HG03342 (cell line): Measurements from ENCODE around the gene GALNT13.
"Not testable (repeated sequence)": the region's sequence is repeated elsewhere in the genome, so short reads cannot be mapped to it uniquely, and the experiment has no call there.

ENCODE experiments used
- ATAC-seq: cut with Tn5 transposase; IDR thresholded peaks from one replicate; pipeline ENCODE4 v1.9.1; 2021; ENCODE audit warnings: mild to moderate bottlenecking, moderate library complexity; ENCODE audit not compliant: unreplicated experiment

The GALNT13 gene

DNA sequence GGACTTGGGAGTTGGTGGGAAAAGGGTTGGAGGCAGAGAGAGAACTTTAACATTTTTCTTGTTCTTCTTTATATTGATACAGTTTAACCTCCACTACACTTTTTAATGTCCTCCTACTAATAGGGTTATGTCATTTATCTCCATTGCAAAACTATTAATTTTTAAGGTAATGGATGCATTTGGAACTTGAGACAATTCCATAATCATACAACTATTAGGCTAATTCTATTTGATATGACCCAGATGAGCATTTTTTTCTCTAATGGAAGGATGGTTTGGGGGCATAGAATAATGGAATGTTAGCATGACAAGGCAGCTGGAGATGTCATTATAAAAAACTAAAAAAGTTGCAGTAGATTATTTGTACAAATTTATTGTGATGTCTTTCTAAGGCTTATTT is 587.6 kb downstream of the GALNT13 start:
- ATAC-seq = no peak

DNA sequence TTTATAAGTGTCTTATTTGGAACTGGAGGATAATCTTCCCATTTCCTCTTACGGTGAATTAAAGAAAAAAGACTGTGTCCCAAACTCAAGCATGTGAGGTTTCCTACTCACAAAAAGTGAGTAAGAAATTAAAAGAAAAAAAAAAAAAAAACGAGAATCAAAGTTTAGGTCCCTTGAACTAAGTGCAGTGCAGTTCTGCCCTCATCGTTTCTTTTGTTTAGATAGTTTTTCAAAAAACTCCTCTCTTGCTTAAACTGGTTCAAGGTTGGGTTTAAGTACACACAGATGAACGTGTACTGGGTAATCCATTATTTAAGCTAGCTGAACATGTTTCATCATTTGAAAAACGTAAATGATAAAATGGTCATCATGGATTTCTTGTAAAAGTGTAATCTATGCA is 590.9 kb downstream of the GALNT13 start:
- ATAC-seq = no peak

DNA sequence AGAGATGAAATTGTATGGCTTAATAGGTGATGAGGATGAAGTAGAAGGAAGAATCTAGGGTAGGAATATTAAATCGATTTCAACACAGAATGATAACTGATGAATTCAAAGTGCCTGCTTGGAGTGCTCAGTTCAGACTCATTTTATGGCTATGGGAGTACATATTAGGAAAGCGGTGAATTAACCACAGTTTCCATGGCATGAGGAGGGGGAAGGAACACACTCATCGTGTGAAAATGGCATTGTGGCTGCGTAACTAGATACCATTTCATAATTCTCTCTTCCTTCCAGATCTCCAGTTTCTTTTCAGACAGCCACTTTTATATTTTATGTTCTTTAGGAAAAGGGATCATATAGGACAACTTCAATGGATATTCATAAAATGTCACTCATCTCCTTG is 594.5 kb downstream of the GALNT13 start:
- no peak for ATAC-seq

DNA sequence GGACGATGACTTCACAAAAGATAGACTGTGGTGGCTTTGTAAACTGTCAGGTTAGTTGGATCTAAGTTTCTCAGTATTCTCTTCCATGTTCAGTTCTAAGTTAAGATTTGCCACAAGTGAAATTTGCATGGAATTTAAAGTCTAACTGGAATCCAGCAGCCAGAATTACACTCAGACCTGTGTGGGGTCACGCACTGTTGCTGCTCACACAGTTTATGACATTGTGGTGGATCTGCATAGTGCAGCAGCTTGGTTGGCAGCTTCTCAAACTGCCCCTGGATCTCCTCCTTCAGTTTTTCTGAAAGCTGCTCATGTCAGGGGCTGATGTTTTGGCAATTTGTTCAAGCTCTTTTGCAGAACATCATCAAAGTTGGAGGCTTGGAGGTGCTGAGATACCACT is 598.7 kb downstream of the GALNT13 start:
- ATAC-seq = no peak

DNA sequence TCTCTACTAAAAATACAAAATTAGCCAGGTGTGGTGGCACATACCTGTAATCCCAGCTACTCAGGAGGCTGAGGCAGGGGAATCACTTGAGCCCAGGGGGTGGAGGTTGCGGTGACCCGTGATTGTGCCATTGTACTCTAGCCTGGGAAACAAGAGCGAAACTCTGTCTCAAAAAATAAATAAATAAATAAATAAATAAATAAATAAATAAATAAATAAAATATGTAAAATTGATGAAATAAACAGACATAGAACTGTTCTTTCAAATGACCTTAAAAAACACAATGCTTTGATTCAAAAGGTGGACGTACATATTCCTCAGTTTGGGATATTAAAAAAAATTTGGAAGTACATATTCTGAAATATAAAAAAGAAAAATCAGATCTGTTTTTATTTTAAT is 599.8 kb downstream of the GALNT13 start:
- ATAC-seq = not testable (repeated sequence)

DNA sequence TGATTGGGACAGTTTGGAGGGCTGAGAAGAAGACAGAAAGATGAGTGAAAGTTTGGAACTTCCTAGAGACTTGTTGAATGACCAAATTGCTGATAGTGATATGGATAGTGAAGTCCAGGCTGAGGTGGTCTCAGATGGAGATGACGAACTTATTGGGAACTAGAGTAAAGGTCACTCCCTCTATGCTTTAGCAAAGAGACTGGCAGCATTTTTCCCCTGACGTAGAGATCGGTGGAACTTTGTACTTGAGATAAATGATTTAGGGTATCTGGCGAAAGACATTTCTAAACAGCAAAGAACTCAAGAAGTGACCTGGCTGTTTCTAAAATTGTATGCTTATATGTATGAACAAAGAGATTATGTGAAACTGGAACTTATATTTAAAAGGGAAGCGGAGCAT is 605.6 kb downstream of the GALNT13 start:
- no peak for ATAC-seq

DNA sequence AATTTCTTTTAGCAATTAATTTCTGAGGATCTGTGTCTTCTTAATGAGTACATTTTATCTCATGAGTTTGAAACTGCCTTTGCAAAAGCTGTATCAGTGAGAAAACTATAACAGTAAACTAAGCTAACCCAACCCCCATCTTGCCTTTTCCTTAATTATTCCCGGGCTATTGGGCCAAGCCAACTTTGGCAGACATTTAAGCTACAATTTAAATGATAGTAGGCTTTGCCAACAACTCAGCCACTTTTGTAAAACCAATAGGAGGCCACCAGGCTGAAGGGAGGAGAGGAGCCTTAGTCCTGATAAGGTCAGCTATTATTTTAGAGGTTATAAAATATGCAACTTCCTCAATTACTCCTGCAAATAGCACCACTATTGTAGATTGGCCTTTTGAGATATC is 608.8 kb downstream of the GALNT13 start:
- no peak for ATAC-seq

DNA sequence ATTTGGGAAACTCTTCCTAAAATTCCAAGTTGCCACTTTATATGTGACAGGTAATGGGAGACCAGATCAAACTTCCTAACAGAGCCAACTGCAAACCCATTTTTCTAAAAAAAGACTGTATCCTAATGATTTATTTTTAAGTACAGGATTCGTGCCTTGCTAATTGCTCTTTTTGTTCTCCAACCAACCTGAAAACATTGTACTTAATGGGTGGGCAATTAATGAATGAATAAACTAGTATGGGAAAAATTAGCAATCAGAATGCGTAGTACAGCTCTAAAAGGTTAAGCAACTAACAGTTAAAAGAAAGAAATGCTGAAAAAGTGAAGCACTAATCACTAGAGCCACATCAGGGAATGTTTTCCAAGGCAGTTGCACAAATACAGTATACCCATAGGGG is 609.6 kb downstream of the GALNT13 start:
- no peak for ATAC-seq

DNA sequence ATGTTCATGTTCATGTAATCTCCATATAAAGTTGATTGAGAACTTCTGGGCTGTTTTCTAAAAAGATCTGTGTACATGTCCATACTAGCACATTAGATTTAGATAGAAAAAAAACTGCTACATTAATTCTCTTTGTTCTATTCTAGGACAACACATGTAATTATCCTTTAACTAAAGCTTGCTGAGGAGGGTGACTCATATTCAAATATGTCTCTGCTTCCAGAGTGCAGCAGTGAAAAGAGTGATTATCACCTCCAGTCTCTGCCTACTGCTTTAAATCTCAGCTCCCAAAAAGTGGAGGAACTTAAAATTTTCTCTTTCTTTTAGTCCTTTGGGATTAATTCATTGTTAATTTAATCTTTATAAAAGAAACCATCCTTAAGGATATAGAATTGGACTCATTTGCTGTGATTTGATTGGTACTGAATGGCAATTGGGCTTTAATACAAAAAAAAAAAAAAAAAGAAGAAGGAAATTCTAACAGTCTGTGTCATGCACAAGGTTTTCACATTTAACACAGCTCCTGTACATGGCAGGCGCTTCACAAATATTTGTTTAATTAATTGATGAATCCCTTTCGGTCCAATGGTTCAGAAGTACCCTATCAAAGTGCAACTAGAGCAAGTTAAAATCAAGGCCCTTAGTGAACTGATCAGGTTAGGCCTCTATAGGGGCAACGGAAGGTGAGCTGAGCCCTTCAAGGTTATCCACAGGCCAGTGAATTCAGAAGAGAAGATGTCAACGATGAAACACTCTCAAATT is 612.8 kb downstream of the GALNT13 start:
- ATAC-seq = no peak

DNA sequence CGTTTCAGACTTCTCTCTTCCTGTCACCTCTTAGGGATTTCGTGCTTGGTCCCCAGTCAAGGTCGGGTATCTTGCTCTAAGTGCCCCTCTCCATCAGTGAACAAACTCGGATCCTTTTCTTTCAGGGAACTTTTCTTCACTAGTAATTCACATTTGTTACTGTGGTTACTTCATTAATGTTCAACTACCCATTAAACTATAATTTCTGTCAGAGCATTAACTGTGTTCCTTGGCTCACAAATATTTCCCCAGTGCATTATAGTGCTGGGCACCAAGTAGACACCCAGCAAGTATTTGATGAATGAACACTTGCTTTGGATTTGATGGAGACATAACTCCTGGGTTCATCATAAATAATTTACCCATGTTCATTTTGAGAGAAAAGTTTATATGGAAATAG is 617.1 kb downstream of the GALNT13 start:
- no peak for ATAC-seq

DNA sequence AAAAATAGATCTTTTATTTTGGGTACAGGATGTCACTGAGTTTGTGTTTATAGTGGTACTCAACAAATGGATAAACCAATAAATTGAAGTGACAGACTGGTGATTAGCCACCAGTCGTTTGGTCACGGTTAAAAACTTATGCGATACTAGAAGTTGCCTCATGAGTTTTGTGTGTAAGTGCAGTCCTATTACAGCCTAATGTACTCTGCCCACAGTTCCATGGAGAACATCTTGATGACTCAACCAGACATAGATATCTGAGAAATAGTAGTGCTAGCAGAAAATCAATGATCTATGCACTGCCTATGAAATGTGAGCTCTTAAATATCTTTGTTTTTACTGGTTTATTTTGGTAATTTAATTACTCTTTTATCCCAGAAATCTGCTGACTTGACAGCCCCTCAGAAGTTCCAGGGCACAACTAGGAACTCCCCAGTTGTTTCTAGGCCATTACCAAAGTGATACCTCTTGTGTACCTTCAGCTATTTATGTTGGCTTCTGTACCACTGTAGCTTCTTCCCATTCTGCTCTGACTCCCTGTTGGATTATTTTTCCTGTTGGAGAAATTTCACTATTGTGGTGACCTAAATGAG is 617.6 kb downstream of the GALNT13 start:
- no peak for ATAC-seq

DNA sequence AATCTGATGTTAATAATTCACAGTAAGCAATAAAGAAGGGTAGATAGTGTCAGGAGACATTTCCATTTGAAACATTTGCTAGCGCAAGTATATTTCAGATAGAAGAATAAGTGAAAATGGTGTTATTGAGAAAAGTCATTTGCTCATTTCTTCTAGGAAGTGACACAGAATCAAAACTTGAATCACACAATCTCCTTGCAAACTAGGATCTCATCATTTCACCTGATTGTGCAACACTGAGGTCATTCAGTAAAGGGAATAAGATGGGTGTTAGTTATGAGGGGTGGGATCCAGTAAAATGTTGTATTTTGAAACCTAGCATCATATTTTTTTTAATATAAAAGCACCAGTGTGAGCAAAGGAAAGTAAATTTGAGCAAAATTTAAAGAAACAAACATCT is 618.8 kb downstream of the GALNT13 start:
- ATAC-seq = no peak

DNA sequence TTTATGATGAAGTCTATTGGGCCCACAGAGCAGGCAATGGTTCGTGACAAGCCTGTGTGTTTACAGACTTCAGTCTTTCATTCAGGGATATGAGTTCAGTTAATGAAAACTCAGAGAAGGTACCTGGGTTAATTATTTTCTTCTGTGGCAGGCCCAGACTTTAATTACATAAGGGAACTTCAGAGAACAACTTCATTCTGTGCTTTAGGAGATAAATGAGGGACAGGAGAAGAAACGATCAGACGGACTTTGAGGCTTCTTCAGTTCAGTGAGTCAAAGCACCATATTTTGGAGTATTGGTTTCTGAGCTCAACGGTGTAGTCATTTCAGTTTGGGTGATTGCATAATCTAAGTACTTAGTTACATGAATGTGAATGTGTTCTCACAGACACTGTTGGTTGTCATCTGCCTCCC is 623.7 kb downstream of the GALNT13 start:
- peak; percentile 60 for ATAC-seq

DNA sequence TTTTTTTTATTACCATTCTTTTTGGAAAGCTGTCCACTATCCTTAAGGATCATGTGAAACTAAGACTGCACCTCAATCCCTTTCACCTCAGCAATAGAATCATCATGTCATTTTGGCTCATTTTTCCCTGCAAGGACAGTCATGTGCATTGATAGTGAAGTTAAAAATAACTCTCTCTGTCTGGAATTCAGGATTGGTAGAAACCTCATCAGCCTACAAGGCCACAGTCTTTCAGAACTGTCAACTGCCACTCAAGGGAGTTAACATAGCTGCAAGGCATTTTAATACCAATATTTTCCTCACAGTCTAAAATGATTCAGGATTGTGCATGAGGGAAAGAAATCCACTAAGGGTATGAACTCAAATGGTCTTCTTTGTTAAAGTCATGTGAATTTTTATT is 625.3 kb downstream of the GALNT13 start:
- ATAC-seq = no peak
